Activated naive CD8-positive, alpha-beta T cell treated with anti-CD3 and anti-CD28 coated beads, Interleukin-2, amount 50 U/mL, for 24 hours (primary cell): ENCODE measurements around the gene ZP1.

Source experiments
- ATAC-seq: fragments of 150-1000 bp; cut with Tn5 transposase; one replicate; pipeline ENCODE4 v1.10.0; 2021
- DNase-seq: peaks from one replicate; pipeline ENCODE4 v3.0.0; 2021
- H3K27ac Mint-ChIP-seq: one replicate; pipeline ENCODE4 v1.8.0; 2021; ENCODE audit warnings: mild to moderate bottlenecking, mixed read lengths
- H3K27me3 Mint-ChIP-seq: one replicate; pipeline ENCODE4 v1.8.0; 2021; ENCODE audit warnings: mixed read lengths
- H3K36me3 Mint-ChIP-seq: one replicate; pipeline ENCODE4 v1.8.0; 2021; ENCODE audit warnings: low read depth, mixed read lengths
- H3K4me1 Mint-ChIP-seq: one replicate; pipeline ENCODE4 v1.8.0; 2021; ENCODE audit warnings: mixed read lengths
- H3K4me3 Mint-ChIP-seq: one replicate; pipeline ENCODE4 v1.8.0; 2021; ENCODE audit warnings: mild to moderate bottlenecking, moderate library complexity, mixed read lengths
- H3K9me3 Mint-ChIP-seq: one replicate; pipeline ENCODE4 v1.8.0; 2021; ENCODE audit warnings: mixed read lengths

Gene ZP1

DNA sequence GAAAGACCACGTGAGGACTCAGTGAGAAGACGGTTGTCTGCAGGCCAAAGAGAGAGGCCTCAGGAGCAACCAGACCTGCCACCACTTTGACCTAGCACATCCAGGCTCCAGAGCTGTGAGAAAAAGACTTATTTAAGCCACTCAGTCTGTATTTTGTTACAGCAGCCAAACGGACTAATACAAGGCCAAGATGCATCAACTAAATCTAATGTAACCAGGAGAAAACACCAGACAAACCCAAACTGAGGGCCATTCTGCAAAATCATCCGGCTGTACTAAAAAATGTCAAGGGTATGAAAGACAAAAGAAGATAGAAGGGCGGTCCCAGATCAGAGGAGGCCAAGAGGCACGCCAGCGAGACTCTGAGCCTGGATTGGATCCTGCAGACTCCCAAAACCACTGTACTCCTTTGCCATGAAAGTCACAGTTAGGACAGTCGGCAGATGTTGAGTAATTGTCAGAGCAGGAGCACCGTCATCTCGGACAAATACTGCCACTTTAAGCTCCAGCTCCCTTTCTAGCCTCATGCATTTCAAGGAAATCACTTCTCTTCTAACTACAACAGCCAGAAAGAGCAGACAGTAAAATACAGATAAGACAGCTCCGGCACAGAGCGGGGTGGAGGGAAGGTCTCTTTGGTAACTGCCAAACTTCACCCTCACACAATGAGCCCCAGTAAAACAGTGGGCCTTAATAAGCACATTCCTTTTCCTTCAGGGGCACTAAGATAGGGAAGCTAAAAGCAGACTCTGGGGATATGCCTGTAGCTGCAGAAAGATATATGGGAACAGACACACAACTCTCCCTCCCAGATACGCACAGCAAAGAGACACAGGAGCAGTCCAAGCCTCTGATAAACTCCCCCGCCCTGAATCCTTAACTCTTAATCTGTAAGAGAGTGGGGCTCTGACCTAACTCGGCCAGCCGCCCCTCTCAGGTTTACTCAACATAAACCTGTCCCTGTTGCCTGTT lies 3.5 kb upstream of the ZP1 start:
- Mint-ChIP-seq H3K27me3 (no peaks in the 10 kb centered on the region), H3K9me3 (no peaks in the 10 kb centered on the region), H3K27ac (no peak overlapping the region), H3K4me3 (no peak overlapping the region), H3K4me1 (peaks cover 6% of the 10 kb centered on the region), H3K36me3 (no peaks in the 10 kb centered on the region)
- ATAC-seq (no peak), DNase-seq (no peak)

DNA sequence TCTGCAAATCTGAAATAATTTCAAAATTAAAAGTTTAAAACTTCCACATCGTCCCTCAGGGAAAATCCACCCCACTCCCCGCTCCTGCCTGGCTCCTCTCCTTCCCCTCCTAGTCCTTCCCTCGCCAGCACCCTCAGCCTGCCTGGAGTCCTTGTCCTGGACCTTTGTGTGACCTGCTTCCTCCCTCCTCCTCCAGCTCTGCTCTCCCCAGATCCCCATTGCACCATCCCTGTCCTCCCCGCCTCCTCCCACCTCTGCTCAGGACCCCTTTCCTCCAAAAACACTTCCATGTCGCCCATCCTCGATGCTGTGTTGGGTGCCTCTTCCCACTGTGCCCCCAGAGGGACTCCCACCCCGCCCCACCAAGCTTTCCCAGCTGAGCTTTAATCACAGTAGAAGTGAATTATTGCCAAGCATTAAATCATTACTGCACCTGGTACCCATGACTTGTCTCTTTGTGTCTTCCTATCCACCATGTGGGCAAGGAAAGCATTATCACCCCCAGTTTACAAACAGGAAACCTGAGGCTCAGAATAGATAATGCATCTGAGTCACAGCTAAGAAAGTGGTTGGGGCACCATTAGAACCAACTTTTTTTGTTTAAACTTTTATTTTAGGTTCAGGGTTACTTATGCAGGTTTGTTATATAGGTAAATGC lies 2.4 kb upstream of the ZP1 start:
- H3K9me3 Mint-ChIP-seq: no peaks in the 10 kb centered on the region
- no peaks in the 10 kb centered on the region for H3K36me3 Mint-ChIP-seq
- H3K4me3 Mint-ChIP-seq: no peak overlapping the region
- H3K27me3 Mint-ChIP-seq: no peaks in the 10 kb centered on the region
- no peak overlapping the region for H3K27ac Mint-ChIP-seq
- ATAC-seq (no peak), DNase-seq (no peak)
- H3K4me1 Mint-ChIP-seq: peaks cover 4% of the 10 kb centered on the region

DNA sequence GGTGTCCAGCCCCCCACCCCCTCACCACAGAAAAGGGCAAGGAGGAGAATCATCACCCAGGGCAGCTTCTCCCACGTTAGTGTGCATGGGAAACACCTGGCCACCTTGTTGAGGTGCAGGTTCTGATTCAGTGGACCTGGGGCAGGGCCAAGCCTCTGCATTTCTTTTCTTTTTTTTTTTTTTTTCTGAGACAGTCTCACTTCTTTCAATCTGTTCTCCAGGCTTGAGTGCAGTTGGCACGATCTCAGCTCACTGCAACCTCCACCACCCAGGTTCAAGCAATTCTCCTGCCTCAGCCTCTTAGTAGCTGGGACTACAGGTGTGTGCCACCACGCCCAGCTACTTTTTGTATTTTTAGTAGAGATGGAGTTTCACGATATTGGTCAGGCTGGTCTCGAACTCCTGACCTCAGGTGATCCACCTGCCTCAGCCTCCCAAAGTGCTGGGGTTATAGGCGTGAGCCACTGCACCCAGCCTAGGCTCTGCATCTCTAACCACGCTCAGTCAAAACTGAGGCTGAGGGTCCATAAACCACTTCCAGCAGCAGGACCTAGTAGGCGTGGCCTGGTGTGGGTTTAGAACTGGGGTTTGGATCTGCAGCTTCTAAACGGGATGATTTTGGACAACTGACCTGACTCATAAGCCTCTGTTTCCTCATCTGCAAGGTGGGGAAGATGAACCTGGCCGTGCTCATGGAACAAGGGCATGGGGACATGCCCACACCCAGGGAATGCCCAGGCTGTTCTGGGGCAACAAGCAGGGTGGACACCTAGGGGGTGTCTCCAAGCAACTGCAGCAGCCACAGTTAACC lies 734 bp downstream of the ZP1 start:
- DNase-seq (no peak), ATAC-seq (no peak)
- H3K36me3 Mint-ChIP-seq: no peaks in the 10 kb centered on the region
- H3K4me1 Mint-ChIP-seq: peaks cover 20% of the 10 kb centered on the region
- no peak overlapping the region for H3K4me3 Mint-ChIP-seq
- no peak overlapping the region for H3K27ac Mint-ChIP-seq
- H3K27me3 Mint-ChIP-seq: no peaks in the 10 kb centered on the region
- H3K9me3 Mint-ChIP-seq: no peaks in the 10 kb centered on the region

- ATAC-seq (no peak), DNase-seq (no peak)
- Mint-ChIP-seq H3K4me1 (peaks cover 22% of the 10 kb centered on the region), H3K9me3 (no peaks in the 10 kb centered on the region), H3K4me3 (no peak overlapping the region), H3K36me3 (no peaks in the 10 kb centered on the region), H3K27me3 (no peaks in the 10 kb centered on the region), H3K27ac (no peak overlapping the region)
Measured at GRCh38 chr11:60868682-60869450, 1.5 kb downstream of the ZP1 start.

GRCh38 chr11:60869451-60869825 lies 2.1 kb downstream of the ZP1 start:
- no peaks in the 10 kb centered on the region for H3K9me3 Mint-ChIP-seq
- H3K4me1 Mint-ChIP-seq: peaks cover 22% of the 10 kb centered on the region
- DNase-seq (no peak), ATAC-seq (no peak)
- no peaks in the 10 kb centered on the region for H3K27me3 Mint-ChIP-seq
- no peaks in the 10 kb centered on the region for H3K36me3 Mint-ChIP-seq
- no peak overlapping the region for H3K27ac Mint-ChIP-seq
- no peak overlapping the region for H3K4me3 Mint-ChIP-seq

- Mint-ChIP-seq H3K4me1 (peaks cover 21% of the 10 kb centered on the region), H3K27ac (no peak overlapping the region), H3K36me3 (no peaks in the 10 kb centered on the region), H3K4me3 (no peak overlapping the region), H3K27me3 (no peaks in the 10 kb centered on the region), H3K9me3 (no peaks in the 10 kb centered on the region)
- no peak for ATAC-seq
- DNase-seq: no peak
Measured at GRCh38 chr11:60870276-60870675, 2.9 kb downstream of the ZP1 start.

GRCh38 chr11:60870733-60871377 lies 3.5 kb downstream of the ZP1 start:
- H3K36me3 Mint-ChIP-seq: no peaks in the 10 kb centered on the region
- ATAC-seq (no peak), DNase-seq (no peak)
- H3K9me3 Mint-ChIP-seq: no peaks in the 10 kb centered on the region
- peaks cover 21% of the 10 kb centered on the region for H3K4me1 Mint-ChIP-seq
- H3K27me3 Mint-ChIP-seq: no peaks in the 10 kb centered on the region
- no peak overlapping the region for H3K27ac Mint-ChIP-seq
- H3K4me3 Mint-ChIP-seq: no peak overlapping the region

DNA sequence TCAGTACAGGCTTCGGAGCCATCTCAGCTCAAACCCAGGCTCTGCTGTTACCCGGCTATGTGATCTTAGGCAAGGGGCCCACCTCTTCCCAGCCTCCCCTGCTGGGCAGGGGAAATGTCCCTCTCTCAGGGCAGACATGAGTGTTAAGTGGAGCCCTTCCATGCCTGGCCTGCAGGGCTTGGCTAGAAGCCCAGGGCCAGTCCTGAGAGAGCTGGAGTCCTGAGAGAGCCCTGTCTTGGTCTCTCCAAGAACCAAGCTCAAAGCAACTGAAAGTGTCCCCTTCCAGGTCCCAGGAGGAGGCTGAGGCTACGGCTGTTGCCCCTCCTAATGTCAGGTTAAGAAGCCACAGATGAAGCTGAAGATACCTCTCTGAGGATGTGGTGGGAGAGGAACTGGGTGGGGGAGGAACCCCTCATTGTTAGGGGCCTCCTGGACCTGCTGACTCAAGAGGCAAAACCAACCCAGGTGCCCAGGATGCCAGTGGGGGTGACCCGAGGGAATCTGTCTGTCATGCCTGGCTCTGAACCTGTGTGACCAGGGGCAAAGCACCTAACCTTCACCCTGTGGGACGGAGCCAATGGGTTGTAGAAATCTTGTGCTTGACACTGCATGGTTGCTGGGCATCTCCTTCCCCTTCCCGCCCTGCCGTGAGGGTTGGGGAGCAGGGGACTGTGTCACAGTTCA lies 4.2 kb downstream of the ZP1 start:
- Mint-ChIP-seq H3K4me1 (peaks cover 21% of the 10 kb centered on the region), H3K4me3 (no peak overlapping the region), H3K27ac (no peak overlapping the region), H3K27me3 (no peaks in the 10 kb centered on the region), H3K9me3 (no peaks in the 10 kb centered on the region), H3K36me3 (no peaks in the 10 kb centered on the region)
- DNase-seq: no peak
- ATAC-seq: peak; percentile 16

DNA sequence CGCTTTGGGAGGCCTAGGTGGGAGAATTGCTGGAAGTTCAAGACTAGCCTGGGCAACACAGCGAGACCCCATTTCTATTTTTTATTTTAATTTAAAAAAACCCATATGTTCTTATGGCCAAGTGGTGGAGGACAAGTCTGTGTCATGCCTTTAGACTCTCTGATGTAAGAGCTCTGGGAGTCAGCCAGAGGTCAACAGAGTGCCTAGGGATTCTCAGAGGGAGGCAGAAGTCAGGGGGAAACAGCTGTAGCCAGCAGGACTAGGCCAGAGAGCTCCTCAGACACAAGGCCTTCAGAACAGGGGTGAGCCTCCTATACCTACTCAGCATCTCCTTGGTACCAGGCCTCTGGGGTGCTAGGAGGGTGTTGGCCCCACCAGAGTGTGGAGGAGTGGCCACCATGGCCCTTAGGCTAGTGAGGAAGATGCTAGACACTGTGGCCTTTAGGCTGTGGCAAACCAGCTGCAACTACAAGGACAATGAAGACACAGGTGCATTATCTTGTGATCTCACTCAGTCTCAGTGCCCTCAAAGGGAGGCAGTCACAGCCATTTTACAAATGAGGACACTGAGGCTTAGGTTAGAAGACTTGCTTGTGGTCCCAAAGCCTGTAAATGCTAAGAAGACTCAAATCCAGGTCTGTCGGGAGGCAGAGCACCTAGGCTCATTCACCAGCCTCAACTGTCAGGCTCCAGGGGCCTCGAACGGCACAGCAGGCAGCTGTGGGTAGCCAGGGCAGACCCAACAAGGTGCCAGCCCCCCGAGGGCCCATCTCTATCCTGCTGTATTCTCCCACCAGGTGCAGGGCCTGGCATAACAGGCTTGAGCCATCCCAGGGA lies 5.0 kb downstream of the ZP1 start:
- DNase-seq: no peak
- Mint-ChIP-seq H3K36me3 (no peaks in the 10 kb centered on the region), H3K9me3 (no peaks in the 10 kb centered on the region), H3K4me3 (no peak overlapping the region), H3K27me3 (no peaks in the 10 kb centered on the region), H3K4me1 (peaks cover 21% of the 10 kb centered on the region), H3K27ac (no peak overlapping the region)
- ATAC-seq: no peak

DNA sequence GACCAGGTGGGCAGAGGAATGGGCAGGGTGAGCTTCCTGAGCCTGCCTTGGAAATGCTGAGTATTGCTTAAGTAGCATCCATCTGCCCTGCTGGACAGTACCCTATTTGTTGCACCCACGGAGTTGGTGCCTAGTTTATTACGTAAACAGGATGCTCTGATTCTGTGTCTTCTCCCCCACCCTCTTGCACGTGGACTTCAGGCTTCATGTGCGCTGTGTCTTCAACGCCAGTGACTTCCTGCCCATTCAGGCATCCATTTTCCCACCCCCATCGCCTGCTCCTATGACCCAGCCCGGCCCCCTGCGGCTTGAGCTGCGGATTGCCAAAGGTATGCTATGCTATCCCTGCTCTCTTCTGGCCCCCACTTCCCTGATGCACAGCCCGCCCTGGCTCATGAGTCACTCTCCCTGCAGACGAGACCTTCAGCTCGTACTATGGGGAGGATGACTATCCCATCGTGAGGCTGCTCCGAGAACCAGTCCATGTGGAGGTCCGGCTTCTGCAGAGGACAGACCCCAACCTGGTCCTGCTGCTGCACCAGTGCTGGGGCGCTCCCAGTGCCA lies 5.7 kb downstream of the ZP1 start:
- ATAC-seq (no peak), DNase-seq (no peak)
- Mint-ChIP-seq H3K27me3 (no peaks in the 10 kb centered on the region), H3K4me1 (peaks cover 21% of the 10 kb centered on the region), H3K4me3 (no peak overlapping the region), H3K36me3 (no peaks in the 10 kb centered on the region), H3K27ac (no peak overlapping the region), H3K9me3 (no peaks in the 10 kb centered on the region)

DNA sequence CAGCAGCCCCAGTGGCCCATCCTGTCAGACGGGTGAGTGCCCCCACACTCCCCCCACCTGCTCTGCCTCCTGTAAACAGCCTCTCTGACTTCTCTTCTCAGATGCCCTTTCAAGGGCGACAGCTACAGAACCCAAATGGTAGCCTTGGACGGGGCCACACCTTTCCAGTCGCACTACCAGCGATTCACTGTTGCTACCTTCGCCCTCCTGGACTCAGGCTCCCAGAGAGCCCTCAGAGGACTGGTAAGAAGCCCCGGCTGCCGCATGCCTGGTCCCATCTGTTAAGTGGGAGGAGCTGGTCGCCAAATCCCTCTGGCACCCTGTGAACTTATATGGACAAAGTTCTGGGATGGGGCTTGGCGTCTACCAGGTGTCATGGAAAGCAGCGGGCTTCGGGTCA lies 6.2 kb downstream of the ZP1 start:
- Mint-ChIP-seq H3K4me3 (no peak overlapping the region), H3K4me1 (peaks cover 21% of the 10 kb centered on the region), H3K36me3 (no peaks in the 10 kb centered on the region), H3K9me3 (no peaks in the 10 kb centered on the region), H3K27ac (no peak overlapping the region), H3K27me3 (no peaks in the 10 kb centered on the region)
- DNase-seq (no peak), ATAC-seq (no peak)

GRCh38 chr11:60874421-60875365 lies 7.4 kb downstream of the ZP1 start:
- H3K4me1 Mint-ChIP-seq: peaks cover 19% of the 10 kb centered on the region
- no peaks in the 10 kb centered on the region for H3K27me3 Mint-ChIP-seq
- peaks cover 3% of the 10 kb centered on the region for H3K36me3 Mint-ChIP-seq
- no peaks in the 10 kb centered on the region for H3K9me3 Mint-ChIP-seq
- H3K4me3 Mint-ChIP-seq: no peak overlapping the region
- no peak overlapping the region for H3K27ac Mint-ChIP-seq
- DNase-seq (no peak), ATAC-seq (no peak)
